HG02798 (cell line): ENCODE data around the gene SPATA7.
"Not testable (repeated sequence)": the region's sequence is repeated elsewhere in the genome, so short reads cannot be mapped to it uniquely, and the experiment has no call there.

Source experiments
- ATAC-seq: cut with Tn5 transposase; IDR thresholded peaks from one replicate; pipeline ENCODE4 v1.9.1; 2021; ENCODE audit warnings: mild to moderate bottlenecking; ENCODE audit not compliant: unreplicated experiment, poor library complexity

Gene SPATA7

GRCh38 chr14:88385212-88386101, at the start of gene SPATA7:
Gene SPATA7 (plus strand): TSS chr14:88385657. CDS start chr14:88385819, 162 bp downstream.
- ATAC-seq = peak; percentile 100

- no peak for ATAC-seq
Measured at GRCh38 chr14:88340357-88340756, 45.1 kb upstream of the SPATA7 start.

DNA sequence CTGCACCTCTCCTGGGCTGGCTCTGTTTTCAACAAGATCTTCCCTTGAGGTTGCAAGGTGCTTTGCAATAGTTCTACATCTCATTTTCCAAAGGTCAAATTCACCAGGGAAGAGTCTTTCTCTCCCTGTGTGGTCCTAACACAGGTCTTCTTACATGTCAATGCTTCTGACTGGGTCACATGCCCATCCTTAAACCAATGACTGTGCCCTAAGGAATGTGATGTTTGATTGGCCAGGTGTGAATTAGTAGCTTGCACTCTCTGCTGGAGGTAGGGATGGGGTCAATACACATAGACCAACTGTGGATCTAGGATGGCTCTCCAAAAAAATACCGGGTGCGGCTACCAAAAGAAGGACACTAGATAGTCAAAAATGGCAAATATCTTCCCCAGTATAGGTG, 42.5 kb upstream of the SPATA7 start:
- no peak for ATAC-seq

DNA sequence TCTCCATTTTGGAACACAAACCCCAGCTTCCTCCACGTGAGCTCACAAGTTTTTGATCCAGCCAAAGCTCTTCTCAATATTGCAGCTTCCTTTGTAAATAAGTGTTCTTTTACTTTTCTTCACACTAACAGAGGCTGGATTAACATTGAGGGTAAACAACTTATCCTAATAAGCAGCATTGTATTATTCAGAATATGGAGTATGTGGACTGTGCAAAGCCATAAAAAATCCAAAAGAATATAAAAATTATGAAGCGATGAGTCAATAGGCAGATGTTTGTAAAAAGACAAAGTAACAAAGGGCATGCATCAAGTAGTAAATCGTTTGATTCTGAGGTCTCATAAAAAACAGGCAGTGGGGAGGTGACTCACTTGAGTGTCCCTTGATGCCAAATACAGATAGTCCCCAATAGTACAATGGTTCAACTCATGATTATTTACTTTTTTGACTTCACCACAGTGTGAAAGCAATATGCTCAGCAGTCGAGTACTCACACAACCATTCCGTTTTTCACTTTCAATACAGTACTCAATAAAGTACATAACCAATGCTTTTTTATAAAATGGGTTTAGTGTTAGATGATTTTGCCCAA, 39.3 kb upstream of the SPATA7 start:
- ATAC-seq = no peak

GRCh38 chr14:88348546-88348945, 36.9 kb upstream of the SPATA7 start:
- no peak for ATAC-seq

- no peak for ATAC-seq
Measured at GRCh38 chr14:88351966-88352691, 33.3 kb upstream of the SPATA7 start.

DNA sequence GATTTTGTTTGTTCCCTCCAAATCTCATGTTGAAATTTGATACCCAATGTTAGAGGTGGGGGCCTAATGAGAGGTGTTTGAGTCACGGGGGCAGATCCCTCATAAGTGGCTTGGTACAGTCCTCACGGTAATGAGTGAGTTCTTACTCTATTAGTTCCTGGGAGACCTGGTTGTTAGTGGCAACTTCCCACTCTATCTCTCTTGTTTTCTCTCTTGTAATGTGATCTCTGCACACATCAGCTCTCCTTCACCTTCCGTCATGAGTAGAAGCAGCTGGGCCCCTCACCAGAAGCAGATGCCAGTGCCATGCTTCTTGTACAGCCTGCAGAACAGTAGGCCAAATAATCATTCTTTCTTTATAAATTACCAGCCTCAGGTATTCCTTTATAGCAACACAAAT, 32.8 kb upstream of the SPATA7 start:
- no peak for ATAC-seq

- ATAC-seq = no peak
Measured at GRCh38 chr14:88354358-88354757, 31.1 kb upstream of the SPATA7 start.

- ATAC-seq = no peak
Measured at GRCh38 chr14:88359500-88359899, 26.0 kb upstream of the SPATA7 start.

GRCh38 chr14:88363644-88364043, 21.8 kb upstream of the SPATA7 start:
- ATAC-seq = no peak

GRCh38 chr14:88364710-88365413, 20.6 kb upstream of the SPATA7 start:
- no peak for ATAC-seq

DNA sequence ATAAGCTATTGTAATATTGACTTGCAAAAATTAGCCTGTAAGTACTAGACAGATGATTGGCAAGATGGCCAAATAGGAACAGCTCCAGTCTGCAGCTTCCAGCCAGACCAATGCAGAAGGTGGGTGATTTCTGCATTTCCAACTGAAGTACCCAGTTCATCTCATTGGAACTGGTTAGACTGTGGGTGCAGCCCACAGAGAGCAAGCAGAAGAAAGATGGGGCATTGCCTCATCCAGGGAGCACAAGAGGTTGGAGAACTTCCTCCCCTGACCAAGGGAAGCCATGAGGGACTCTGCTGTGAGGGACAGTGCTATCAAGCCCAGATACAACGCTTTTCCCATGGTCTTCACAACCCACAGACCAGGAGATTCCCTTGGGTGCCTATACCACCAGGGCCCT, 16.0 kb upstream of the SPATA7 start:
- no peak for ATAC-seq

DNA sequence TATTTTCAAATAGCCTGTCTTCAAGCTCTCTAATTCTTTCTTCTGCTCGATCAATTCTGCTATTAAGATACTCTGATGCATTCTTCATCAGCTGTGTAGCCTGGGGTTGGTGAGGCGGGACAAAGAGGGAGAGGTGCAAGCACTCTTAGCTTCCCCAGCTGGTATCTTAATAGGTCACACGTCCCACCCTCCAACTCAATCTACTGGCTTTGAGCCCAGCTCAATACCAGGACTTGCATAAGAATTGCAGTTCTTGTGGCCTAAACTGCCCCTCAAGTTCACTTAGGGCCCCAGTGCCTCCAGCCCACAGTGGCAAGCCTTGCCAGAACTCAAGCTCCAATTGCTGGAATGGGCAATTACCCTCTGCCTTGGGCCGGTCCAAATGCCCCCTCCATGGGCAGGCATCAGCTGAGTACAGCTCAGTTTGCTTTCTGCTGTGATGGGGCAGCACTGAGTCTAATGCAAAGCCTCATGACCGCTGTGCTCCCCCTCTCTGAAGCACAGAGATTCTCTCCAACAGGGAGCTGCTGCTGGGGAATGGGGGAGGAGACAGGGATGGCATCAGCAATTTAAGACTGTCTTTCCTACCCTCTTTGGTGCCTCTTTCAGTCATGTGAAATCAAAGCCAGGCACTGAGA, 5.6 kb upstream of the SPATA7 start:
- no peak for ATAC-seq

GRCh38 chr14:88380405-88380804, 5.1 kb upstream of the SPATA7 start:
- ATAC-seq = no peak

DNA sequence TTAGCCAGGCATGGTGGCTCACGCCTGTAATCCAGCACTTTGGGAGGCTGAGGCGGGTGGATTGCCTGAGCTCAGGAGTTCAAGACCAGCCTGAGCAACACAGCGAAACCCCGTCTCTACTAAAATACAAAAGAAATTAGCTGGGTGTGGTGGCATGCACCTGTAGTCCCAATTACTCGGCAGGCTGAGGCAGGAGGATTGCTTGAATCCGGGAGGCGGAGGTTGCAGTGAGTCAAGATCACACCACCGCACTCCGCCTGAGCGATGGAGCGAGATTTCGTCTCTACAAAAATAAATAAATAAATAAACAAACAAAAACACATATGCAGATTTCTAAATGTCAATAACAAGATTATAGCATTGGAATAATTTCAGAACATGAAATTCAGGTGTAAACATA, 3.8 kb upstream of the SPATA7 start:
- not testable (repeated sequence) for ATAC-seq

DNA sequence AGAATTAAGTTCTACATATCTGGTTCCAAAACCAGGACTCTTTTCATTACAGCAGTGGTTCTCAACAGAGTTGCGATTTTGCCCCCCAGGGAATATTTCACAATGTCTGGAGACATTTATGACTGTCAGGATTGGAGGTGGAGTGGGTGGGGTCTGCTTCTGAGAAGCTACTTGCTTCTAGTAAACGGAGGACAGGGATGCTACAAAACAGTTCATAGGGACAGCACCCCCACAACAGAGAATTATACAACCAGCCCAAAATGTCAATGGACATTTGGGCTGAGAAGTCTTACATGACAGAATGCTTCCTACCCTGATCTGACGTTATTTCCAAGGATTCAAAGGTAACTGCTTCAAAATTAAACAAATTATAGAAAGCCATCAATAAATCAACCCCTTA, 739 bp upstream of the SPATA7 start:
- no peak for ATAC-seq

DNA sequence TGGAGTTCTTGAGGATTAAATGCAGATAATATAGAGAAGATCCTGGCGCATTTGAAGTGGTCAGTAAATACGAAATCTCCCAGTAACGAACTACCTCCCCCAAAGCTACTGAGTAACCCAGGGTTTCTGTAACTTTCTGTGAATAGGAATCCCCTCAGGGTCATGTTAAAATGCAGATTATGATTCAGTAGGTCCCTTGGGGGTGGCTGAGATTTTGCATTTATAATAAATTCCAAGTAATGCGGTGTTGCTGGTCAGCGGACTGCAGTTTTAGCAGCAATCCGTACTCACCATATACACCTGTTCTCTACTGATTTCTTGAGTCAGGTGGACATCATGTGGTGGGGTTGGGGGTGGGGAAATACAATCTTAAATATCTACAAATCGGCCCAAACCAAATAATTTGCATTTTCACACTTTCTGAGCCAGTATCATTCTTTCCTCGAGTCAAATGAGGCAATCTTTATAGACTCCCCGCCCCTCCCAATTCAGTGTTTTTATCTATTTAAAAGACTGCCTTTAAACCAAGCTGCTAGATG, 868 bp downstream of the SPATA7 start:
- ATAC-seq = no peak

DNA sequence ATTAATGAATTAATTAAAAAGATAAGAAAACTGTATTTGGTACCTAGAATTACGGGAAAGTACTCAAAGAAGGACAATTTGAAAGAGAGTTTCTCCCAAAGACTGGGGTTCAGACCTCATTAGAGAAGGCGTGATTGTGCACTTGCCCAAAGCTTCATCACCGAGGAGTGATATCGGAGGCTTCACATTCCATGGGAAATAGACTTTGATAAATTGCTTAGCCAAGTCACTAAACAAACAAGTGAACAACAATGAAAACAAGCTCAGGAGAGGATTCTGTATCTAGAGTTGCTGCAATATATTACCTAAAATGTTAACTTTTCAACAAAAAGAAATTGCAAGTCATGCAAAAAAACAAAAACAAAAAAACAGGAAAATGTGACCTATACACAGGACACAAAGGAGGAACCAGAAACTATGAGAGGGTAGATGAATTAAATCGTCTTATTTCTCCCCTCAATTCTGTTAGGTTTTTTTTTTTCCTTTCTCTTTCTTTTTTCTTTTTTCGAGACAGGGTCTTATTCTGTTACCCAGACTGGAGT, 3.4 kb downstream of the SPATA7 start:
- no peak for ATAC-seq

DNA sequence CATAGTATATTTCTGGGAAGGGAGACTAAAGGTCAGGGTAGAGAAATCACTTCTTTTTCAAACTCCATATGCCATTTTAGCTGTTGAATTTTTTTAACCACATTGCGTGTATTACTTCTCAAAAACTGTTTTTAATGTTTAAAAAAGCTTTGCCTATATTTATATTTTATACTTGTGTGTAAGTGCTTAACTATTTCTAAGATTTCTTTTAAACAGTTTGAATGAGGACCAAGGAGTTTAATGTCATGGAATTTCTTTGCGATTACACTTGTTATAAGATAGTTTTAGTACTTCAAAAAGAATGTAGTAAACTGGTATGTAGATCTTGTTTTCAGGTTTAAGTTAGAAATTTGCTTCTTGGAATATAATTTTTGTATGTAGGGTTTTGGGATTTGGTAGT, 7.2 kb downstream of the SPATA7 start:
- ATAC-seq = no peak

DNA sequence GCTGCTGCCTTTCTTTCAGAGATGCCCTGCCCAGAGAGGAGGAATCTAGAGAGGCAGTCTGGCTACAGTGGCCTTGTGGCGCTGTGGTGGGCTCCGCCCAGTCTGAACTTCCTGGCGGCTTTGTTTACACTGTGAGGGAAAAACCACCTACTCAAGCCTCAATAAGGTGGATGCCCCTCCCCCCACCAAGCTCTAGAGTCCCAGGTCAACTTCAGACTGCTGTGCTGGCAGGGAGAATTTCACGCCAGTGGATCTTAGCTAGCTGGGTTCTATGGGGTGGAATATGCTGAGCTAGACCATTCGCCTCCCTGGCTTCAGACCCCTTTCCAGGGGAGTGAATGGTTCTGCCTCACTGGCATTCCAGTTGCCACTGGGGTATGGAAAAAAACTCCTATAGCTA, 25.6 kb downstream of the SPATA7 start:
- ATAC-seq = no peak
